Stimulated activated CD8-positive, alpha-beta memory T cell treated with anti-CD3 and anti-CD28 coated beads, Interleukin-4, amount 100 ng/mL, for 1 hour (primary cell): ENCODE measurements around the gene MLNR.

ENCODE experiments used
- DNase-seq, 2 donors: peaks; one replicate each; pipeline ENCODE4 v3.0.0-alpha.2; 2020; ENCODE audit warnings: low read depth in 2 of 2, low spot score in 1 of 2

Gene MLNR

GRCh38 chr13:49220036-49220855, at the start of gene MLNR:
TSS of gene MLNR (plus strand) at chr13:49220338. CDS start at chr13:49220338, 0 bp downstream.
- no peak for DNase-seq

- no peak for DNase-seq
These were observed 48.8 kb upstream of the MLNR start for GRCh38 chr13:49171359-49171758.

GRCh38 chr13:49183672-49184325, 36.3 kb upstream of the MLNR start:
- DNase-seq, result no peak

GRCh38 chr13:49184621-49185020, 35.5 kb upstream of the MLNR start:
- no peak for DNase-seq

- DNase-seq, result no peak
These were observed 34.9 kb upstream of the MLNR start for GRCh38 chr13:49185264-49185663.

DNA sequence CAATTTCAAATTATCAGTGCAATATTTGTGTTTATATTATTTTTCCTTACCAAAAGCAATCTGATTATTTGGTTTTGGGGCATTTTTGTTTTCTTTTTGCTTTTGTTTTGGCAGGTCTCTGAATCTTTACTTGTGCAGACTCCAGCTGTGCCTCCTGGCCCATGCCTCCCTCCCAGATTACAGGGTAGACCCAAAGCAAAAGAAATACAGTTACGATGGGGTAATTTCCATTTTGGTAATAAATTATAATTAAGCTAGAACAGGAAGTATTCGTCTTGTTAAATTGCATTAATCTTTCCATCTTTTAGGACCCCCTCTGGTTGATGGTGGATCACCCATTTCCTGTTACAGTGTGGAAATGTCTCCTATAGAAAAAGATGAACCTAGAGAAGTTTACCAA, 29.2 kb upstream of the MLNR start:
- no peak for DNase-seq

DNA sequence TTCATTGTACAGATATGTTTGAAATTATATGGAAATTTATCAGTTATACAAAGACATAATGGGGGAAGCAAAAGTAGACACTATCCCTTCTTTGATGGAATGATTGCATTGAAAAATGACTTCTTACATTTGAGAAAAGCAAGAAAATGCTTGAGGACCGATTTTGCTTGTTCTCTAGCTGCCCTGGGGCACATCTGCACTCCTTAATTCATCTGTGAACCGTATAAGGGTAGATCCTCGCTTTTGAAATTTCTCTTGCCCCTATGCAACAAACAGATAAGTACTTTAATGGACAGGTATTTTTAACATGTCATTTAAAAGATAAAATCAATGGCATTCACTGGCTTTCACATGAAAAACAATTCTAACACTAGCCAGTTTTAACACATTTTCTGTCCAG, 13.5 kb upstream of the MLNR start:
- no peak for DNase-seq

GRCh38 chr13:49208619-49209018, 11.5 kb upstream of the MLNR start:
- DNase-seq, result no peak

DNA sequence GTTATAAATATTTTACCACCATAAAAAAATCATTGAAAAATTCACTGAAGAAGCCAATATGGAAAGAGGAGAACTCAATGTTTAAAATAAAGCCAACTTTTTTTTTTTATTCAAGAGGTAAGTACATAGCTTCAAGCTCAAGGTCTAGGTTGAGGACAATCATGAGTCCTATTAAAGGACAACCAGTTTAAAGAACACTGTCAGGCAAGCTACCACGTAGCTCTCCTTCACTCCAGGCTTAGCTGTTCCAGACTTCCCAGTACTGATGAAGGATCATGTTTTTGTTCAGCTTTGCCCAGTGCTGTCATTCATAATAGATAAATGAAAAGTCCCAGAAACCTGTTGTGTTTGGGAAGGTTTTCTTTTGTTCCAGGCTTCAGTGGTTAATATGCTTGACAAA, 10.0 kb upstream of the MLNR start:
- DNase-seq, result no peak

DNA sequence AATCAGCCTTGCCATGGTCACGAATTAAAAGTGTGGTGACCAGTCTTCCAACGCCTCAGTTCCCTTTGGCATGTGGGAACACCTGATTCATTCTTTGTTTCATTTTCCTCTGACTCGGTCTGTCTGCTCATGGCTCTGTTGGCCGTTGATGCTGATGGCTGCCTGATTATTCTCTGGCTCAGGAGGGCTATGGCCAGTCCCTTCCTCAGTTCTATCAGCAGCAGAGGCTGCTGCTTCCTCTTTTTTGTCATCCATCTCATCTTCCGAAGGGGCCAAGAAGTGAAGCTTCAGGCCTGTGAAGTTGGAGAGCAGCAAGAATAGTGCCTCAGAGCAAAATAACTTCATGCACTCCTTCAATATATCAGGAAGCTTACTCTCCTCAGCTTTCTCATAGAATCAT, 9.5 kb upstream of the MLNR start:
- no peak for DNase-seq

GRCh38 chr13:49213539-49213938, 6.6 kb upstream of the MLNR start:
- no peak for DNase-seq

GRCh38 chr13:49213997-49214916, 5.9 kb upstream of the MLNR start:
- no peak for DNase-seq

DNA sequence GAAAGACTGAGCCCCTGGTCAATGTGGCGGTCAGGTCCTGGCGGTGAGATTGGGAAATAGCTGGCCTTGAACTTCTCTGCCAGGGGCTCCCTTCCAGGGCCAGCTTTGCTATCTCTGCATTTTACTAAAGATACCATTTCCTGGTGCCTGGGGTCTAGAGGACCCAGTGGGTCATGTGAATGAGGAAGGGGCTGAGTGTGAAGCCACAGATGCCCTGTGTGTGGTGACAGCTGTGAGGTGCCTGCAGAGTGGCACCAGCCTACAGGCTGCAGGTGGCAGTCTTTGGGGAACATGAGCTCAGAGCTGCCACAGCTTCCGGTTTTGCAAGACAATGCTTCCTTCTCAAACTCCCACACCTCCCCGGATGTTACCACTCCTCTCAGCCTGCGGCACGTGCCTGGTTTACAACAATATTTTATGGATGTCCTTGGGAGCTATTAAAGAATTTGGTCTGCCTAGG, 5.2 kb upstream of the MLNR start:
- no peak for DNase-seq

DNA sequence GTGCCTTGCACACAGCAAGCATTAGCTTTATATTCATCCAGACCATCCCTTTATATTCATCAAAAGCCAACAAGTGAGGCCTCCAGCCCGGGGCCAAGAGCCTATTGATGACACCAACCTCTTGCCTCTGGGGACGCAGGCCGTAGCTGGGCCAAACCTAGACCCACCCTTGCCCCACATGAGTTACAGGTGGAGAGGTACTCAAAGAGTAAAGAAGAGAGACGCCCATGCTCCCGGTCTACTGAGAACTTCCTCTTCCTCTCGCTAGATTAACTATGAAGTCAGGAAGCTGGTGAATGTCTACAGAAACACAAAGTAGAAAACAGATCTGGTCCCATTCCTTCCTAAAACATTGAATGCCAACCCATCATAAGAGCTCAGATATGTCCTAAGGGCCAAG, 3.8 kb upstream of the MLNR start:
- DNase-seq, result no peak

DNA sequence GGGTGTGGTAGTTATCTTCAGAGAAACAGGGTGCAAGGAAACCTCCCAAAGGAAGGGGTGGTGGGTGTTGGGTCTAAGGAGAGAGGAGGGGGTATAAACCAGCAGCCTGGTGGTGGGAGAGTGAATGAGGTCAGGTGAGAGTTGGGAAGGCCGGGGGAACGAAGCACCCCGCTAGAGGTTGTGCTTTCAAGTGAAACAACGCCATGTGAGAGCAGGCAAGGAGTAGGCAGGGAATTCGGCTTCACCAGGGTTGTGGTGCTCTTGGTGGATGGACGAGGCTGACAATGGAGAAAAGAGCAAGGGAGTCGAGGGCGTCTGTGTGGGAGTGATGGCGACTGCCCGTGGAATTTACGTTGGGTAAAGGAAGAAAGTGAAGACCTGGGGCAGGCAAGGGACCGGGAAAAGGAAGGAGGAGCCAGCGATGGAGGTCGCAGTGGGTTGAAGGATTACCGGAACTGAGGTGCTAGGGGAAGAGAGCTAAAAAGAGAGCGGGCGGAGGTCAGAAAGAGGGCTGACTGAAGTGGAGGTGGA, 2.1 kb upstream of the MLNR start:
- DNase-seq, result no peak

- no peak for DNase-seq
These were observed 1.6 kb upstream of the MLNR start for GRCh38 chr13:49218493-49219051.

GRCh38 chr13:49219647-49220035, 497 bp upstream of the MLNR start:
- DNase-seq, result no peak

- no peak for DNase-seq
These were observed 885 bp downstream of the MLNR start for GRCh38 chr13:49220856-49221589.

GRCh38 chr13:49221590-49221965, 1.4 kb downstream of the MLNR start:
- no peak for DNase-seq
